PC-9 (cell line): ENCODE measurements around the gene SPPL3. TPM values are rescaled to one million over a fixed set of nuclear protein-coding genes. Genes with fewer than 3 reads are reported as not detected.

Experiments used
- BruUV-seq: library from RNA; stranded (reverse); fragments of 400-500 nt; replicated peaks from 2 replicates; lab custom pipeline; 2021; lab: Mats Ljungman, UMichigan
- CTCF ChIA-PET: fragments of 300-600 bp; sonication (Branson Sonifier 250); formaldehyde crosslinking; loops from one replicate; lab custom pipeline; 2022; ENCODE audit warnings: antibody characterized with exemption; lab: Charles Lee
- POLR2A ChIA-PET: fragments of 300-600 bp; sonication (Branson Sonifier 250); formaldehyde crosslinking; loops from one replicate; lab custom pipeline; 2022; ENCODE audit warnings: antibody characterized with exemption; ENCODE audit not compliant: unreplicated experiment; lab: Charles Lee
- DNase-seq, 2 experiments: peaks; one replicate each; pipeline versions ENCODE4 v3.0.0 to v3.0.0-alpha.2; 2015 to 2022; ENCODE audit warnings: mixed read lengths in 1 of 2
- H2AFZ ChIP-seq: fragments of 200-600 bp; sonication (generic); 2 replicates; pipeline ENCODE4 v1.8.1; 2017; ENCODE audit warnings: antibody characterized with exemption
- H3F3A ChIP-seq: fragments of 200-600 bp; sonication (generic); 2 replicates; pipeline ENCODE4 v1.8.1; 2017; ENCODE audit warnings: antibody characterized with exemption, mild to moderate bottlenecking, low read depth; ENCODE audit not compliant: insufficient read depth
- H3K27ac ChIP-seq: fragments of 200-600 bp; sonication (generic); 2 replicates; pipeline ENCODE4 v1.6.1; 2016; ENCODE audit warnings: mixed run types
- H3K27me3 ChIP-seq: fragments of 200-600 bp; sonication (generic); 2 replicates; pipeline ENCODE4 v1.6.1; 2016; ENCODE audit warnings: low read depth, mixed run types; ENCODE audit not compliant: insufficient read depth
- H3K36me3 ChIP-seq: fragments of 200-600 bp; sonication (generic); 2 replicates; pipeline ENCODE4 v1.6.1; 2016; ENCODE audit warnings: low read depth, mixed run types
- H3K4me1 ChIP-seq: fragments of 200-600 bp; sonication (generic); replicated peaks from 2 replicates; pipeline ENCODE4 v1.6.1; 2016; ENCODE audit warnings: mixed run types; ENCODE audit not compliant: insufficient read depth
- H3K4me2 ChIP-seq: fragments of 200-600 bp; sonication (generic); 2 replicates; pipeline ENCODE4 v1.6.1; 2017; ENCODE audit warnings: mixed run types
- H3K4me3 ChIP-seq: fragments of 200-600 bp; sonication (generic); 2 replicates; pipeline ENCODE4 v1.6.1; 2016; ENCODE audit warnings: mixed run types
- H3K79me2 ChIP-seq: fragments of 200-600 bp; sonication (generic); 2 replicates; pipeline ENCODE4 v1.6.1; 2017; ENCODE audit warnings: low read depth, mixed run types
- H3K9me2 ChIP-seq: fragments of 200-600 bp; sonication (generic); 2 replicates; pipeline ENCODE4 v1.8.1; 2017; ENCODE audit warnings: mild to moderate bottlenecking; ENCODE audit not compliant: insufficient read depth
- H3K9me3 ChIP-seq: fragments of 200-600 bp; sonication (generic); 2 replicates; pipeline ENCODE4 v1.8.1; 2016; ENCODE audit warnings: low read depth; ENCODE audit not compliant: insufficient read depth
- H4K20me1 ChIP-seq: fragments of 200-600 bp; sonication (generic); 2 replicates; pipeline ENCODE4 v1.8.1; 2017; ENCODE audit not compliant: insufficient read depth
- EZH2 ChIP-seq: fragments of 200-600 bp; sonication (generic); IDR thresholded peaks from 2 replicates; pipeline ENCODE4 v1.8.0; 2017; ENCODE audit warnings: antibody characterized with exemption, low read depth
- intact Hi-C: fragments of 100-400 bp; cut with micrococcal nuclease; formaldehyde crosslinking; loops from one replicate; pipeline ENCODE4 v1.10.0; 2022; ENCODE audit not compliant: unreplicated experiment
- total RNA-seq: library from RNA; stranded (reverse); gene quantifications from 2 replicates; pipeline ENCODE4 v1.2.3, GENCODE V29; 2021
- TF ChIP-seq, protein P1 (sequence below): fragments of 200-600 bp; sonication (generic); conservative IDR thresholded peaks from 2 replicates; pipeline ENCODE4 v1.6.1; 2017; ENCODE audit warnings: mixed run types, antibody characterized with exemption, mild to moderate bottlenecking, moderate library complexity

The SPPL3 gene
- total RNA-seq, 1 experiment from 2014 or later, result 44.7 TPM

DNA sequence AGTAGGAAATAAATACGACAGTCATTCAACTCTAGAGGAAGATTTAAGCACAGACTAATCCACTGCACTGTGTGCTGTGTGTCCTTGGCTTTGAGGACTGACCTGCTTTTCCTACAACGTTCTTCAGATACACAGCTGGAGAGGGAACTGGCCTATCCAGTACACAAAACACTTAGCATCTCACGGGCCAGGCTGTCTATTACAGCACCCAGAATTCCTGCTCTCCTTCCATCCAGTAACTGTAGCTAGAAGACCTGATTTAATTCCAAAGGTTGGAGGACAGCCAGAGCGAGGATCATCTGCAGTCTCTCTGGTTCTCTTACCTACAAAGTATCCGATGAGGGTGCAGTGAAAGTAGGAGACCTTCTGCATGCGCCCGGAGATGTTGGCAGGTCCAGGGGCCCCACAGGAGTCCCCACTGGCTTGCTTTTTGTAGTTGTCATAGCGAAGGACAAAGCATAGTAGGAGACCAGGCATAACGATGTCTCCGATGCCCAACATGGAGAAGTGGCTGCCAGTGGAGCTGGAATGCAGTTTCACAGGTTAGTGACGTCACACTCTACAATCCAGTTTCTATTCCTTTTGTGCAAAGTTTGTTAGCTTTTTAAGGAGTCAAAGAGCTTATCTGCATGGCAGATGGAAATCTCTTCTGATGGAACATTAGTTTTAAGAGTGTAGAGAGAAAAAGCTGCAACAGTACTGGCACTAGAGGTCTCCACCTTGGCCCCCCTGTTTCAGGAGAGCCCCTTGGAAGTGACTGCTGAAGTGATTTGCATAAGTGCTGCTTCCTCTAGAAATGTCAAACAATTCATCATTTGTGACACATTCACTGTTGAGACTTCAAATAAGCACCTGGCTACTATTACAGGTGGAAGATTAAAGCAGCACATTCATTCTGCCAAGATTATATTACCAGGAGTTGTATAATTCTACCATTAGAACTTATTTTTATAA is 136.8 kb downstream of the SPPL3 start:
- Histone ChIP-seq H3K9me3 (no peaks in the 10 kb centered on the region), H3K4me3 (no peak overlapping the region), H2AFZ (no peak overlapping the region), H3K4me1 (no peaks in the 10 kb centered on the region), H3K4me2 (no peak overlapping the region), H3F3A (no peaks in the 10 kb centered on the region), H3K27me3 (no peaks in the 10 kb centered on the region), H3K79me2 (no peaks in the 10 kb centered on the region), H3K36me3 (no peaks in the 10 kb centered on the region), H3K9me2 (no peaks in the 10 kb centered on the region), H3K27ac (no peak overlapping the region), H4K20me1 (no peaks in the 10 kb centered on the region)
- POLR2A ChIA-PET, result no interaction called here
- no peak for DNase-seq
- CTCF ChIA-PET, result no interaction called here
- BruUV-seq, result no TSS peak
- TF ChIP-seq EZH2, result no peak
- TF ChIP-seq, protein P1, sequence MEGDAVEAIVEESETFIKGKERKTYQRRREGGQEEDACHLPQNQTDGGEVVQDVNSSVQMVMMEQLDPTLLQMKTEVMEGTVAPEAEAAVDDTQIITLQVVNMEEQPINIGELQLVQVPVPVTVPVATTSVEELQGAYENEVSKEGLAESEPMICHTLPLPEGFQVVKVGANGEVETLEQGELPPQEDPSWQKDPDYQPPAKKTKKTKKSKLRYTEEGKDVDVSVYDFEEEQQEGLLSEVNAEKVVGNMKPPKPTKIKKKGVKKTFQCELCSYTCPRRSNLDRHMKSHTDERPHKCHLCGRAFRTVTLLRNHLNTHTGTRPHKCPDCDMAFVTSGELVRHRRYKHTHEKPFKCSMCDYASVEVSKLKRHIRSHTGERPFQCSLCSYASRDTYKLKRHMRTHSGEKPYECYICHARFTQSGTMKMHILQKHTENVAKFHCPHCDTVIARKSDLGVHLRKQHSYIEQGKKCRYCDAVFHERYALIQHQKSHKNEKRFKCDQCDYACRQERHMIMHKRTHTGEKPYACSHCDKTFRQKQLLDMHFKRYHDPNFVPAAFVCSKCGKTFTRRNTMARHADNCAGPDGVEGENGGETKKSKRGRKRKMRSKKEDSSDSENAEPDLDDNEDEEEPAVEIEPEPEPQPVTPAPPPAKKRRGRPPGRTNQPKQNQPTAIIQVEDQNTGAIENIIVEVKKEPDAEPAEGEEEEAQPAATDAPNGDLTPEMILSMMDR, result no peak
- intact Hi-C loops, result no loop called here

DNA sequence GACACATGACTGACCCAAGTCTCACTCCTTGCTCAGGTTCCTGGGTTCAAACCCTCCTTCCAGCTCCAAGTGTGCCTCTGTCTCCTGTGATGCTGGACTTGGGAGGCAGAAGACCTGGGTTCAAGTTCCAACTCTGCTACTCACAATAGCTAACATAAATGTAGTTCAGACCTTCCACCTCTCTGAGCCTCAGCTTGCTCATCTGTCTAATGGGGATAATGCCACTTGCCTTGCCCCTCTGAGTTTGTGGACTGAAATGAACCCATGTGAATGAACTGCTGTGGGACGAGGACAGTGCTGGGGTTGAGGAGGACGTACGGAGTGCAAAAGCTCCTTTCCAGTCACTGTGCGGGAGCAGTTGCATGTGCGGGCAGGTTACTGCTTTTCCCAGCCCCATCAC is 137.6 kb downstream of the SPPL3 start:
- Histone ChIP-seq H3K27me3 (no peaks in the 10 kb centered on the region), H3F3A (no peaks in the 10 kb centered on the region), H2AFZ (no peak overlapping the region), H4K20me1 (no peaks in the 10 kb centered on the region), H3K9me3 (no peaks in the 10 kb centered on the region), H3K4me3 (no peak overlapping the region), H3K4me2 (no peak overlapping the region), H3K9me2 (no peaks in the 10 kb centered on the region), H3K36me3 (no peaks in the 10 kb centered on the region), H3K79me2 (no peaks in the 10 kb centered on the region), H3K27ac (no peak overlapping the region), H3K4me1 (no peaks in the 10 kb centered on the region)
- no peak for DNase-seq
- ChIA-PET CTCF (no interaction called here), POLR2A (no interaction called here)
- BruUV-seq, result no TSS peak
- intact Hi-C loops, result no loop called here
- TF ChIP-seq EZH2, result no peak
- TF ChIP-seq, protein P1, result no peak

DNA sequence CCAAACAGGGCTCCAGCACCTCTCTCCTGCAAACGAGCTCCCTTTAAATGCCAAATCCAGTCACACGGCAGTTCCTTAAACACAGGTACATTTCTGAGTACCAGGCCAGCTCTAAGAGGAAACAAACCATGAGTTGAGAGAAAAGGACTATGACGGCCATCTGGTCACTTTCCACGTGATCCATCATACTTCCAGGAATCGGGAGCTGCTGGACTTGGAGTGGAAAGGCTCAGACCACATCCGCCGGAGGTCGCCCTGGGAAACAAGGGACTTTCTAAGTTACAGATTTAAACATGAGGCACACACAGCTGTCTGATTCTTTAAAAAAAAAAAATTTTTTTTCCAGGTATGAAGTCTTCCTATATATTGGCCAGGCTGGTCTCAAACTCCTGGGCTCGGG is 139.3 kb downstream of the SPPL3 start:
- Histone ChIP-seq H3K4me1 (no peaks in the 10 kb centered on the region), H3K27me3 (no peaks in the 10 kb centered on the region), H3K27ac (no peak overlapping the region), H4K20me1 (no peaks in the 10 kb centered on the region), H3K4me2 (no peak overlapping the region), H3K4me3 (no peak overlapping the region), H3K9me2 (no peaks in the 10 kb centered on the region), H3F3A (no peaks in the 10 kb centered on the region), H3K9me3 (no peaks in the 10 kb centered on the region), H3K36me3 (no peaks in the 10 kb centered on the region), H2AFZ (no peak overlapping the region), H3K79me2 (no peaks in the 10 kb centered on the region)
- intact Hi-C loops, result no loop called here
- CTCF ChIA-PET, result no interaction called here
- POLR2A ChIA-PET, result no interaction called here
- DNase-seq, result no peak
- BruUV-seq, result no TSS peak
- TF ChIP-seq, protein P1, result no peak
- TF ChIP-seq EZH2, result no peak
